ENCODE data around the gene MITF. TPM values are rescaled to one million over a fixed set of nuclear protein-coding genes. Genes with fewer than 3 reads are reported as not detected.

The MITF gene
- total and polyA plus RNA-seq, 2 donors (not counting 1 experiment from before 2014, with no cell fraction given): 0.10 TPM; not detected in 1

DNA sequence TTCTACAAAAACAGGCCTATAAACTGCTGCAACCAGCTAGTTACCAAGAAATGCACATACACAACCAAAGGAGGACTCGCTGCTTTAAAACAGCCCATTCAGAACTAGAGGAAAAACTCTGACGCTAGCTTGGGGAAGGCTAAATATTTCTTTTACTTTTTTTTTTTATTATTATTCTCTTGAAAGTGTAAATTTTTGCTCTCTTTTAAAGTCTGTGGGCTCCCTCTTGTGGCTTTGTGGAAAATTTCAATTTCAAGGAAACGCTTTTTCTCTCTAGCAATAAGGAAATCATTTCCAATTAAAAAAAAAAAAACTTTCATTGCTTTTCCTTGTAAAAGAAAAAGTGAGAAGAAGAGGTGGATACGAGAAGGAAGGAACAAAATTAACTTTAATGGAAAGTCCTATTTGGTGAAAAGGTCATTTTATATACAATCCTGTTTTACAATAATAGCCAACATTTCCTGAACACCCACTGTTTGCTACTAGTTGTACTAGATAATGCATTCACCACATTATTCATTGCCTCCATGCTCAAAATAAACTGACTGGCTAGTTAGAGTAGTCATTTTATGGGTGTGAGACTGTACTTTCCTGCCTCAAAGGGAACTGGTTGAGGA, 209.1 kb downstream of the MITF start:
- H3K9me3 Mint-ChIP-seq (ENCODE audit: insufficient read depth): no peaks in the 10 kb centered on the region
- CTCF ChIA-PET: interaction anchor here (1.9 kb wide), 1 partner anchor 786 kb away, joined by 8 read pairs; no protein-coding TSS in a partner anchor
- no peak overlapping the region for H3K27ac ChIP-seq (ENCODE audit: low read length in 2 of 2)

DNA sequence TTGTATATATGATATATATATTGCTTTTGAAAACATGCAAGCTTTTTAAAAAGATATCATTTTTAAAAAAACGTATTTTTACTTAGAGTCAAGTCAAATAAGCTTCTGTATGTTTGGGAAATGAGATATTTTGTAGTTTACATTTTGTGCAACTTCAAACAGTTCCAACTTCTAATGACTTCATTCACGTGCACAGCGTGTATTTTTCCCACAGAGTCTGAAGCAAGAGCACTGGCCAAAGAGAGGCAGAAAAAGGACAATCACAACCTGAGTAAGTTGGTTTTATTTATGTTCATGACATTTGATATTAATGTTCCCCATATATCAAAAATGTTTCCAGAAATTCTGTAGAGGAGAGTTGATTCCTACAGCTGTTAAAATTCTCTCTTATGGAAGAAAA, 212.4 kb downstream of the MITF start:
- Mint-ChIP-seq H3K4me3 (no peak overlapping the region), H3K27me3 (peaks cover 10% of the 10 kb centered on the region), H3K9me3 (ENCODE audit: insufficient read depth) (no peaks in the 10 kb centered on the region), H3K27ac (no peak overlapping the region), H3K4me1 (no peaks in the 10 kb centered on the region)
- no peak overlapping the region for H3K27ac ChIP-seq (ENCODE audit: low read length in 2 of 2)
- H3K36me3 ChIP-seq (replicated peaks in 1 of 2; ENCODE audit: control extremely low read depth in 1 of 2, control insufficient read depth in 1 of 2, extremely low read depth in 1 of 2, insufficient read depth in 2 of 2, low read length in 1 of 2): no peaks in the 10 kb centered on the region
- no peaks in the 10 kb centered on the region for H3K27me3 ChIP-seq (replicated peaks in 1 of 4; ENCODE audit: control extremely low read depth in 1 of 4, control insufficient read depth in 3 of 4, insufficient read depth in 4 of 4, low read length in 3 of 4)
- DNase-seq (no peak), ATAC-seq (ENCODE audit: low read depth) (no peak)
- no peak for TF ChIP-seq EZH2 (IDR thresholded peaks at IDR 0.05; ENCODE audit: borderline replicate concordance, insufficient read depth, low read depth, low read length, poor library complexity, severe bottlenecking)
- TF ChIP-seq, protein P1, sequence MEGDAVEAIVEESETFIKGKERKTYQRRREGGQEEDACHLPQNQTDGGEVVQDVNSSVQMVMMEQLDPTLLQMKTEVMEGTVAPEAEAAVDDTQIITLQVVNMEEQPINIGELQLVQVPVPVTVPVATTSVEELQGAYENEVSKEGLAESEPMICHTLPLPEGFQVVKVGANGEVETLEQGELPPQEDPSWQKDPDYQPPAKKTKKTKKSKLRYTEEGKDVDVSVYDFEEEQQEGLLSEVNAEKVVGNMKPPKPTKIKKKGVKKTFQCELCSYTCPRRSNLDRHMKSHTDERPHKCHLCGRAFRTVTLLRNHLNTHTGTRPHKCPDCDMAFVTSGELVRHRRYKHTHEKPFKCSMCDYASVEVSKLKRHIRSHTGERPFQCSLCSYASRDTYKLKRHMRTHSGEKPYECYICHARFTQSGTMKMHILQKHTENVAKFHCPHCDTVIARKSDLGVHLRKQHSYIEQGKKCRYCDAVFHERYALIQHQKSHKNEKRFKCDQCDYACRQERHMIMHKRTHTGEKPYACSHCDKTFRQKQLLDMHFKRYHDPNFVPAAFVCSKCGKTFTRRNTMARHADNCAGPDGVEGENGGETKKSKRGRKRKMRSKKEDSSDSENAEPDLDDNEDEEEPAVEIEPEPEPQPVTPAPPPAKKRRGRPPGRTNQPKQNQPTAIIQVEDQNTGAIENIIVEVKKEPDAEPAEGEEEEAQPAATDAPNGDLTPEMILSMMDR (IDR thresholded peaks at IDR 0.05): no peak
- intact Hi-C loops (cut with micrococcal nuclease): no loop called here
- no peaks in the 10 kb centered on the region for H3K79me2 ChIP-seq (ENCODE audit: control insufficient read depth, insufficient read depth, low read length)
- H3K9ac ChIP-seq (ENCODE audit: low read length): no peak overlapping the region
- ChIA-PET POLR2A (no interaction called here), CTCF (no interaction called here)
- no peak overlapping the region for H3K4me3 ChIP-seq (ENCODE audit: control extremely low read depth in 1 of 5, extremely low read depth in 1 of 5, insufficient read depth in 1 of 5, low read depth in 2 of 5, low read length in 4 of 5)
- no peaks in the 10 kb centered on the region for H3K9me3 ChIP-seq (ENCODE audit: control extremely low read depth in 1 of 3, control insufficient read depth in 2 of 3, insufficient read depth in 1 of 3, low read length in 2 of 3)
- no peaks in the 10 kb centered on the region for H4K20me1 ChIP-seq (ENCODE audit: control insufficient read depth, insufficient read depth, low read length, poor library complexity, severe bottlenecking)
- WGBS (ENCODE audit: insufficient coverage): no CpG with 5 or more reads among the region's 3 CpGs
- no peak overlapping the region for H3K4me2 ChIP-seq (replicated peaks; ENCODE audit: low read depth, low read length, poor library complexity, severe bottlenecking)
- no peak overlapping the region for H2AFZ ChIP-seq (ENCODE audit: insufficient read depth, low read depth, low read length, poor library complexity, severe bottlenecking)
- no peaks in the 10 kb centered on the region for H3K4me1 ChIP-seq (ENCODE audit: control insufficient read depth in 2 of 2, insufficient read depth in 2 of 2, low read length in 2 of 2)

More for the DNA sequence above, 209.1 kb downstream of the MITF start:
- no peak overlapping the region for H3K27ac Mint-ChIP-seq
- intact Hi-C loops (cut with micrococcal nuclease): no loop called here
- no CpG with 5 or more reads among the region's 4 CpGs for WGBS (ENCODE audit: insufficient coverage)
- Histone ChIP-seq H4K20me1 (ENCODE audit: control insufficient read depth, insufficient read depth, low read length, poor library complexity, severe bottlenecking) (no peaks in the 10 kb centered on the region), H3K9ac (ENCODE audit: low read length) (no peak overlapping the region), H3K27me3 (replicated peaks in 1 of 4; ENCODE audit: control extremely low read depth in 1 of 4, control insufficient read depth in 3 of 4, insufficient read depth in 4 of 4, low read length in 3 of 4) (no peaks in the 10 kb centered on the region), H3K36me3 (replicated peaks in 1 of 2; ENCODE audit: control extremely low read depth in 1 of 2, control insufficient read depth in 1 of 2, extremely low read depth in 1 of 2, insufficient read depth in 2 of 2, low read length in 1 of 2) (no peaks in the 10 kb centered on the region), H3K4me3 (ENCODE audit: control extremely low read depth in 1 of 5, extremely low read depth in 1 of 5, insufficient read depth in 1 of 5, low read depth in 2 of 5, low read length in 4 of 5) (no peak overlapping the region), H3K4me1 (ENCODE audit: control insufficient read depth in 2 of 2, insufficient read depth in 2 of 2, low read length in 2 of 2) (no peaks in the 10 kb centered on the region), H3K4me2 (replicated peaks; ENCODE audit: low read depth, low read length, poor library complexity, severe bottlenecking) (no peak overlapping the region), H3K9me3 (ENCODE audit: control extremely low read depth in 1 of 3, control insufficient read depth in 2 of 3, insufficient read depth in 1 of 3, low read length in 2 of 3) (no peaks in the 10 kb centered on the region), H2AFZ (ENCODE audit: insufficient read depth, low read depth, low read length, poor library complexity, severe bottlenecking) (no peak overlapping the region), H3K79me2 (ENCODE audit: control insufficient read depth, insufficient read depth, low read length) (no peaks in the 10 kb centered on the region)
- no peaks in the 10 kb centered on the region for H3K4me1 Mint-ChIP-seq
- no peaks in the 10 kb centered on the region for H3K27me3 Mint-ChIP-seq
- DNase-seq (no peak), ATAC-seq (ENCODE audit: low read depth) (no peak)
- TF ChIP-seq, protein P1 (IDR thresholded peaks at IDR 0.05): peak; percentile 70
- TF ChIP-seq EZH2 (IDR thresholded peaks at IDR 0.05; ENCODE audit: borderline replicate concordance, insufficient read depth, low read depth, low read length, poor library complexity, severe bottlenecking): no peak
- no peak overlapping the region for H3K4me3 Mint-ChIP-seq
- POLR2A ChIA-PET: no interaction called here
